WTC11 (cell line): Measurements from ENCODE around the gene EHMT1. TPM values are rescaled to one million over a fixed set of nuclear protein-coding genes. Genes with fewer than 3 reads are reported as not detected.

Source experiments
- ATAC-seq: fragments of 200-7000 bp; cut with Tn5 transposase; 2 replicates; pipeline ENCODE4 v1.10.0; 2021; ENCODE audit warnings: mild to moderate bottlenecking, moderate library complexity
- CTCF ChIA-PET: fragments of 300-600 bp; sonication (Branson Sonifier 250); formaldehyde crosslinking; loops from one replicate; lab custom pipeline; 2021; ENCODE audit warnings: antibody characterized with exemption; lab: Charles Lee
- POLR2A ChIA-PET: fragments of 350-600 bp; sonication (Branson Sonifier 250); formaldehyde crosslinking; loops from one replicate; lab custom pipeline; 2021; ENCODE audit warnings: antibody characterized with exemption; lab: Charles Lee
- DNase-seq: peaks from one replicate; pipeline ENCODE4 v3.0.0; 2021; ENCODE audit warnings: low spot score
- H3K27ac Mint-ChIP-seq: 2 replicates; pipeline ENCODE4 v1.8.0; 2021; ENCODE audit warnings: mixed read lengths
- H3K27me3 Mint-ChIP-seq: 2 replicates; pipeline ENCODE4 v1.8.0; 2021; ENCODE audit warnings: low read depth, mild to moderate bottlenecking, moderate library complexity, mixed read lengths
- H3K36me3 Mint-ChIP-seq: 2 replicates; pipeline ENCODE4 v1.8.0; 2021; ENCODE audit warnings: mixed read lengths
- H3K4me1 Mint-ChIP-seq: 2 replicates; pipeline ENCODE4 v1.8.0; 2022; ENCODE audit warnings: mixed read lengths
- H3K4me3 Mint-ChIP-seq: 2 replicates; pipeline ENCODE4 v1.8.0; 2021; ENCODE audit warnings: mild to moderate bottlenecking, moderate library complexity, mixed read lengths
- H3K9me3 Mint-ChIP-seq: 2 replicates; pipeline ENCODE4 v1.8.0; 2021; ENCODE audit warnings: mixed read lengths
- ELF4 ChIP-seq: sonication (generic); formaldehyde crosslinking; IDR thresholded peaks from 2 replicates; pipeline ENCODE4 v1.8.1; 2022; ENCODE audit warnings: low read depth, mild to moderate bottlenecking, moderate library complexity, missing genetic modification reagents
- HMGA2 ChIP-seq: fragments of 250-450 bp; sonication (Bioruptor Pico); IDR thresholded peaks from 2 replicates; pipeline ENCODE4 v1.4.0; 2021; ENCODE audit warnings: mild to moderate bottlenecking, moderate library complexity
- NR1H2 ChIP-seq: sonication (generic); formaldehyde crosslinking; IDR thresholded peaks from 2 replicates; pipeline ENCODE4 v1.9.0; 2021; ENCODE audit warnings: mild to moderate bottlenecking, moderate library complexity, missing genetic modification reagents
- OVOL2 ChIP-seq: fragments of 250-450 bp; sonication (Bioruptor Pico); IDR thresholded peaks from 2 replicates; pipeline ENCODE4 v1.9.0; 2021; ENCODE audit warnings: mild to moderate bottlenecking, borderline replicate concordance
- PRRX2 ChIP-seq: fragments of 250-450 bp; sonication (Bioruptor Pico); IDR thresholded peaks from 2 replicates; pipeline ENCODE4 v1.8.0; 2021; ENCODE audit warnings: mild to moderate bottlenecking
- ZBTB21 ChIP-seq: sonication (generic); formaldehyde crosslinking; IDR thresholded peaks from 2 replicates; pipeline ENCODE4 v1.8.1; 2023; ENCODE audit warnings: mild to moderate bottlenecking, missing genetic modification reagents, borderline replicate concordance
- ZNF317 ChIP-seq: sonication (generic); formaldehyde crosslinking; IDR thresholded peaks from 2 replicates; pipeline ENCODE4 v1.8.1; 2023; ENCODE audit warnings: low read depth, mild to moderate bottlenecking, moderate library complexity, missing genetic modification reagents, borderline replicate concordance
- ZNF416 ChIP-seq: fragments of 250-450 bp; sonication (Bioruptor Pico); IDR thresholded peaks from 2 replicates; pipeline ENCODE4 v1.9.0; 2021; ENCODE audit warnings: mild to moderate bottlenecking, inconsistent platforms
- total RNA-seq: library from RNA; stranded (reverse); gene quantifications from 3 replicates; pipeline ENCODE4 v1.2.3, GENCODE V29; 2021
- TF ChIP-seq, protein P1 (sequence below): sonication (generic); formaldehyde crosslinking; IDR thresholded peaks from 2 replicates; pipeline ENCODE4 v1.8.1; 2023; ENCODE audit warnings: mild to moderate bottlenecking, missing genetic modification reagents, moderate library complexity
- TF ChIP-seq, protein P2 (sequence below): sonication (generic); formaldehyde crosslinking; IDR thresholded peaks from 2 replicates; pipeline ENCODE4 v1.8.1; 2023; ENCODE audit warnings: mild to moderate bottlenecking, missing genetic modification reagents
- TF ChIP-seq, protein P3 (sequence below): fragments of 200-600 bp; IDR thresholded peaks from 2 replicates; pipeline ENCODE4 v1.8.0; 2022; ENCODE audit warnings: antibody characterized with exemption
- TF ChIP-seq, protein P4 (sequence below): sonication (generic); formaldehyde crosslinking; IDR thresholded peaks from 2 replicates; pipeline ENCODE4 v1.8.0; 2022; ENCODE audit warnings: missing genetic modification reagents
- TF ChIP-seq, protein P5 (sequence below): sonication (generic); formaldehyde crosslinking; conservative IDR thresholded peaks from 2 replicates; pipeline ENCODE4 v1.8.1; 2022; ENCODE audit warnings: mild to moderate bottlenecking, missing genetic modification reagents
- TF ChIP-seq, protein P6 (sequence below): sonication (generic); formaldehyde crosslinking; IDR thresholded peaks from 2 replicates; pipeline ENCODE4 v1.8.1; 2023; ENCODE audit warnings: mild to moderate bottlenecking, missing genetic modification reagents, borderline replicate concordance
- TF ChIP-seq, protein P7 (sequence below): sonication (generic); formaldehyde crosslinking; IDR thresholded peaks from 2 replicates; pipeline ENCODE4 v1.8.1; 2023; ENCODE audit warnings: mild to moderate bottlenecking, missing genetic modification reagents, moderate library complexity
- TF ChIP-seq, protein P8 (sequence below): sonication (generic); formaldehyde crosslinking; conservative IDR thresholded peaks from 2 replicates; pipeline ENCODE4 v1.8.1; 2023; ENCODE audit warnings: mild to moderate bottlenecking, low read depth, missing genetic modification reagents, moderate library complexity
- TF ChIP-seq, protein P9 (sequence below): fragments of 250-450 bp; sonication (Bioruptor Pico); IDR thresholded peaks from 2 replicates; pipeline ENCODE4 v1.8.0; 2021; ENCODE audit warnings: mild to moderate bottlenecking

EHMT1 gene
- total RNA-seq, 1 experiment from 2014 or later, result 170 TPM

DNA sequence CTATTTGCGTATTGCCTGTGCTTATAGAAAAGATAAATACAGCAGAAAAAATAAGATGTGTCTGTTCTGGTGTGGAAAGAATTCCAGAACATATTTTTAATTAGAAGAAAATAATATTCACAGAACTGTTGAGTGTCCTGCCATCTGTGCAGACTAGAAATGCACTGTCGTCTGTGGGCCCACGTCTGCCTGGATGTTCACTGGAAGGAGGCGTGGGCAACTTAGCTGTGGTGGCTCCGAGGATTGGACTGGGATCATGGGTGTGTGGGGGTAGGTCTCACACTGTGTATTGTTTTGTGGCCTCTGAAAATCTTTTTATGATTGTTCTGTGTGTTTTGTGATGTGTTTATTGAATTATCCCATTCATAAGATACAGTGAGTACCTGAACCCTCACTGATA lies 132.8 kb downstream of the EHMT1 start:
- peaks cover 51% of the 10 kb centered on the region for H3K36me3 Mint-ChIP-seq
- H3K4me3 Mint-ChIP-seq, result no peak overlapping the region
- DNase-seq, result no peak
- H3K4me1 Mint-ChIP-seq, result no peaks in the 10 kb centered on the region
- CTCF ChIA-PET, result no interaction called here
- H3K27me3 Mint-ChIP-seq, result no peaks in the 10 kb centered on the region
- ATAC-seq, result no peak
- TF ChIP-seq, protein P1, sequence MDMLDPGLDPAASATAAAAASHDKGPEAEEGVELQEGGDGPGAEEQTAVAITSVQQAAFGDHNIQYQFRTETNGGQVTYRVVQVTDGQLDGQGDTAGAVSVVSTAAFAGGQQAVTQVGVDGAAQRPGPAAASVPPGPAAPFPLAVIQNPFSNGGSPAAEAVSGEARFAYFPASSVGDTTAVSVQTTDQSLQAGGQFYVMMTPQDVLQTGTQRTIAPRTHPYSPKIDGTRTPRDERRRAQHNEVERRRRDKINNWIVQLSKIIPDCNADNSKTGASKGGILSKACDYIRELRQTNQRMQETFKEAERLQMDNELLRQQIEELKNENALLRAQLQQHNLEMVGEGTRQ (CRISPR knock-in tag), result no peak
- TF ChIP-seq NR1H2 (CRISPR knock-in tag), result no peak
- no peak for TF ChIP-seq PRRX2 (CRISPR knock-in tag)
- TF ChIP-seq, protein P2, sequence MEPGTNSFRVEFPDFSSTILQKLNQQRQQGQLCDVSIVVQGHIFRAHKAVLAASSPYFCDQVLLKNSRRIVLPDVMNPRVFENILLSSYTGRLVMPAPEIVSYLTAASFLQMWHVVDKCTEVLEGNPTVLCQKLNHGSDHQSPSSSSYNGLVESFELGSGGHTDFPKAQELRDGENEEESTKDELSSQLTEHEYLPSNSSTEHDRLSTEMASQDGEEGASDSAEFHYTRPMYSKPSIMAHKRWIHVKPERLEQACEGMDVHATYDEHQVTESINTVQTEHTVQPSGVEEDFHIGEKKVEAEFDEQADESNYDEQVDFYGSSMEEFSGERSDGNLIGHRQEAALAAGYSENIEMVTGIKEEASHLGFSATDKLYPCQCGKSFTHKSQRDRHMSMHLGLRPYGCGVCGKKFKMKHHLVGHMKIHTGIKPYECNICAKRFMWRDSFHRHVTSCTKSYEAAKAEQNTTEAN (CRISPR knock-in tag), result no peak
- TF ChIP-seq ZBTB21 (CRISPR knock-in tag), result no peak
- TF ChIP-seq, protein P3, sequence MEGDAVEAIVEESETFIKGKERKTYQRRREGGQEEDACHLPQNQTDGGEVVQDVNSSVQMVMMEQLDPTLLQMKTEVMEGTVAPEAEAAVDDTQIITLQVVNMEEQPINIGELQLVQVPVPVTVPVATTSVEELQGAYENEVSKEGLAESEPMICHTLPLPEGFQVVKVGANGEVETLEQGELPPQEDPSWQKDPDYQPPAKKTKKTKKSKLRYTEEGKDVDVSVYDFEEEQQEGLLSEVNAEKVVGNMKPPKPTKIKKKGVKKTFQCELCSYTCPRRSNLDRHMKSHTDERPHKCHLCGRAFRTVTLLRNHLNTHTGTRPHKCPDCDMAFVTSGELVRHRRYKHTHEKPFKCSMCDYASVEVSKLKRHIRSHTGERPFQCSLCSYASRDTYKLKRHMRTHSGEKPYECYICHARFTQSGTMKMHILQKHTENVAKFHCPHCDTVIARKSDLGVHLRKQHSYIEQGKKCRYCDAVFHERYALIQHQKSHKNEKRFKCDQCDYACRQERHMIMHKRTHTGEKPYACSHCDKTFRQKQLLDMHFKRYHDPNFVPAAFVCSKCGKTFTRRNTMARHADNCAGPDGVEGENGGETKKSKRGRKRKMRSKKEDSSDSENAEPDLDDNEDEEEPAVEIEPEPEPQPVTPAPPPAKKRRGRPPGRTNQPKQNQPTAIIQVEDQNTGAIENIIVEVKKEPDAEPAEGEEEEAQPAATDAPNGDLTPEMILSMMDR, result no peak
- TF ChIP-seq, protein P4, sequence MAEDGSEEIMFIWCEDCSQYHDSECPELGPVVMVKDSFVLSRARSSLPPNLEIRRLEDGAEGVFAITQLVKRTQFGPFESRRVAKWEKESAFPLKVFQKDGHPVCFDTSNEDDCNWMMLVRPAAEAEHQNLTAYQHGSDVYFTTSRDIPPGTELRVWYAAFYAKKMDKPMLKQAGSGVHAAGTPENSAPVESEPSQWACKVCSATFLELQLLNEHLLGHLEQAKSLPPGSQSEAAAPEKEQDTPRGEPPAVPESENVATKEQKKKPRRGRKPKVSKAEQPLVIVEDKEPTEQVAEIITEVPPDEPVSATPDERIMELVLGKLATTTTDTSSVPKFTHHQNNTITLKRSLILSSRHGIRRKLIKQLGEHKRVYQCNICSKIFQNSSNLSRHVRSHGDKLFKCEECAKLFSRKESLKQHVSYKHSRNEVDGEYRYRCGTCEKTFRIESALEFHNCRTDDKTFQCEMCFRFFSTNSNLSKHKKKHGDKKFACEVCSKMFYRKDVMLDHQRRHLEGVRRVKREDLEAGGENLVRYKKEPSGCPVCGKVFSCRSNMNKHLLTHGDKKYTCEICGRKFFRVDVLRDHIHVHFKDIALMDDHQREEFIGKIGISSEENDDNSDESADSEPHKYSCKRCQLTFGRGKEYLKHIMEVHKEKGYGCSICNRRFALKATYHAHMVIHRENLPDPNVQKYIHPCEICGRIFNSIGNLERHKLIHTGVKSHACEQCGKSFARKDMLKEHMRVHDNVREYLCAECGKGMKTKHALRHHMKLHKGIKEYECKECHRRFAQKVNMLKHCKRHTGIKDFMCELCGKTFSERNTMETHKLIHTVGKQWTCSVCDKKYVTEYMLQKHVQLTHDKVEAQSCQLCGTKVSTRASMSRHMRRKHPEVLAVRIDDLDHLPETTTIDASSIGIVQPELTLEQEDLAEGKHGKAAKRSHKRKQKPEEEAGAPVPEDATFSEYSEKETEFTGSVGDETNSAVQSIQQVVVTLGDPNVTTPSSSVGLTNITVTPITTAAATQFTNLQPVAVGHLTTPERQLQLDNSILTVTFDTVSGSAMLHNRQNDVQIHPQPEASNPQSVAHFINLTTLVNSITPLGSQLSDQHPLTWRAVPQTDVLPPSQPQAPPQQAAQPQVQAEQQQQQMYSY (CRISPR knock-in tag), result no peak
- TF ChIP-seq, protein P5, sequence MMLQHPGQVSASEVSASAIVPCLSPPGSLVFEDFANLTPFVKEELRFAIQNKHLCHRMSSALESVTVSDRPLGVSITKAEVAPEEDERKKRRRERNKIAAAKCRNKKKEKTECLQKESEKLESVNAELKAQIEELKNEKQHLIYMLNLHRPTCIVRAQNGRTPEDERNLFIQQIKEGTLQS (CRISPR knock-in tag), result no peak
- no peak for TF ChIP-seq ZNF416
- TF ChIP-seq, protein P6, sequence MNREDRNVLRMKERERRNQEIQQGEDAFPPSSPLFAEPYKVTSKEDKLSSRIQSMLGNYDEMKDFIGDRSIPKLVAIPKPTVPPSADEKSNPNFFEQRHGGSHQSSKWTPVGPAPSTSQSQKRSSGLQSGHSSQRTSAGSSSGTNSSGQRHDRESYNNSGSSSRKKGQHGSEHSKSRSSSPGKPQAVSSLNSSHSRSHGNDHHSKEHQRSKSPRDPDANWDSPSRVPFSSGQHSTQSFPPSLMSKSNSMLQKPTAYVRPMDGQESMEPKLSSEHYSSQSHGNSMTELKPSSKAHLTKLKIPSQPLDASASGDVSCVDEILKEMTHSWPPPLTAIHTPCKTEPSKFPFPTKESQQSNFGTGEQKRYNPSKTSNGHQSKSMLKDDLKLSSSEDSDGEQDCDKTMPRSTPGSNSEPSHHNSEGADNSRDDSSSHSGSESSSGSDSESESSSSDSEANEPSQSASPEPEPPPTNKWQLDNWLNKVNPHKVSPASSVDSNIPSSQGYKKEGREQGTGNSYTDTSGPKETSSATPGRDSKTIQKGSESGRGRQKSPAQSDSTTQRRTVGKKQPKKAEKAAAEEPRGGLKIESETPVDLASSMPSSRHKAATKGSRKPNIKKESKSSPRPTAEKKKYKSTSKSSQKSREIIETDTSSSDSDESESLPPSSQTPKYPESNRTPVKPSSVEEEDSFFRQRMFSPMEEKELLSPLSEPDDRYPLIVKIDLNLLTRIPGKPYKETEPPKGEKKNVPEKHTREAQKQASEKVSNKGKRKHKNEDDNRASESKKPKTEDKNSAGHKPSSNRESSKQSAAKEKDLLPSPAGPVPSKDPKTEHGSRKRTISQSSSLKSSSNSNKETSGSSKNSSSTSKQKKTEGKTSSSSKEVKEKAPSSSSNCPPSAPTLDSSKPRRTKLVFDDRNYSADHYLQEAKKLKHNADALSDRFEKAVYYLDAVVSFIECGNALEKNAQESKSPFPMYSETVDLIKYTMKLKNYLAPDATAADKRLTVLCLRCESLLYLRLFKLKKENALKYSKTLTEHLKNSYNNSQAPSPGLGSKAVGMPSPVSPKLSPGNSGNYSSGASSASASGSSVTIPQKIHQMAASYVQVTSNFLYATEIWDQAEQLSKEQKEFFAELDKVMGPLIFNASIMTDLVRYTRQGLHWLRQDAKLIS (CRISPR knock-in tag), result no peak
- TF ChIP-seq, protein P7, sequence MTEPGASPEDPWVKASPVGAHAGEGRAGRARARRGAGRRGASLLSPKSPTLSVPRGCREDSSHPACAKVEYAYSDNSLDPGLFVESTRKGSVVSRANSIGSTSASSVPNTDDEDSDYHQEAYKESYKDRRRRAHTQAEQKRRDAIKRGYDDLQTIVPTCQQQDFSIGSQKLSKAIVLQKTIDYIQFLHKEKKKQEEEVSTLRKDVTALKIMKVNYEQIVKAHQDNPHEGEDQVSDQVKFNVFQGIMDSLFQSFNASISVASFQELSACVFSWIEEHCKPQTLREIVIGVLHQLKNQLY, result no peak
- TF ChIP-seq ELF4, result no peak
- no peak for TF ChIP-seq OVOL2
- TF ChIP-seq, protein P8, sequence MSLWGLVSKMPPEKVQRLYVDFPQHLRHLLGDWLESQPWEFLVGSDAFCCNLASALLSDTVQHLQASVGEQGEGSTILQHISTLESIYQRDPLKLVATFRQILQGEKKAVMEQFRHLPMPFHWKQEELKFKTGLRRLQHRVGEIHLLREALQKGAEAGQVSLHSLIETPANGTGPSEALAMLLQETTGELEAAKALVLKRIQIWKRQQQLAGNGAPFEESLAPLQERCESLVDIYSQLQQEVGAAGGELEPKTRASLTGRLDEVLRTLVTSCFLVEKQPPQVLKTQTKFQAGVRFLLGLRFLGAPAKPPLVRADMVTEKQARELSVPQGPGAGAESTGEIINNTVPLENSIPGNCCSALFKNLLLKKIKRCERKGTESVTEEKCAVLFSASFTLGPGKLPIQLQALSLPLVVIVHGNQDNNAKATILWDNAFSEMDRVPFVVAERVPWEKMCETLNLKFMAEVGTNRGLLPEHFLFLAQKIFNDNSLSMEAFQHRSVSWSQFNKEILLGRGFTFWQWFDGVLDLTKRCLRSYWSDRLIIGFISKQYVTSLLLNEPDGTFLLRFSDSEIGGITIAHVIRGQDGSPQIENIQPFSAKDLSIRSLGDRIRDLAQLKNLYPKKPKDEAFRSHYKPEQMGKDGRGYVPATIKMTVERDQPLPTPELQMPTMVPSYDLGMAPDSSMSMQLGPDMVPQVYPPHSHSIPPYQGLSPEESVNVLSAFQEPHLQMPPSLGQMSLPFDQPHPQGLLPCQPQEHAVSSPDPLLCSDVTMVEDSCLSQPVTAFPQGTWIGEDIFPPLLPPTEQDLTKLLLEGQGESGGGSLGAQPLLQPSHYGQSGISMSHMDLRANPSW (CRISPR knock-in tag), result no peak
- TF ChIP-seq, protein P9, sequence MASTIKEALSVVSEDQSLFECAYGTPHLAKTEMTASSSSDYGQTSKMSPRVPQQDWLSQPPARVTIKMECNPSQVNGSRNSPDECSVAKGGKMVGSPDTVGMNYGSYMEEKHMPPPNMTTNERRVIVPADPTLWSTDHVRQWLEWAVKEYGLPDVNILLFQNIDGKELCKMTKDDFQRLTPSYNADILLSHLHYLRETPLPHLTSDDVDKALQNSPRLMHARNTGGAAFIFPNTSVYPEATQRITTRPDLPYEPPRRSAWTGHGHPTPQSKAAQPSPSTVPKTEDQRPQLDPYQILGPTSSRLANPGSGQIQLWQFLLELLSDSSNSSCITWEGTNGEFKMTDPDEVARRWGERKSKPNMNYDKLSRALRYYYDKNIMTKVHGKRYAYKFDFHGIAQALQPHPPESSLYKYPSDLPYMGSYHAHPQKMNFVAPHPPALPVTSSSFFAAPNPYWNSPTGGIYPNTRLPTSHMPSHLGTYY (CRISPR knock-in tag), result no peak
- TF ChIP-seq HMGA2, result no peak
- no peak for TF ChIP-seq ZNF317
- no peak overlapping the region for H3K27ac Mint-ChIP-seq
- POLR2A ChIA-PET, result no interaction called here
- peaks cover 7% of the 10 kb centered on the region for H3K9me3 Mint-ChIP-seq
